Stimulated activated naive CD8-positive, alpha-beta T cell treated with anti-CD3 and anti-CD28 coated beads, Interleukin-15, Interleukin-2, amounts not matched to agents 100 U/mL and 50 U/mL, for 24 hours (primary cell): Measurements from ENCODE around the gene RELN.

Source experiments
- ATAC-seq: fragments of 150-1000 bp; cut with Tn5 transposase; one replicate; pipeline ENCODE4 v1.10.0; 2021
- DNase-seq: peaks from one replicate; pipeline ENCODE4 v3.0.0; 2021

RELN gene

GRCh38 chr7:103480771-103481170 is 508.7 kb downstream of the RELN start:
- DNase-seq (no peak), ATAC-seq (no peak)

GRCh38 chr7:103474956-103475355 is 514.5 kb downstream of the RELN start:
- no peak for DNase-seq
- ATAC-seq, result no peak

GRCh38 chr7:103469095-103469948 is 520.1 kb downstream of the RELN start:
- DNase-seq (no peak), ATAC-seq (no peak)

- ATAC-seq (no peak), DNase-seq (no peak)
These were observed 522.6 kb downstream of the RELN start for GRCh38 chr7:103466814-103467213.

GRCh38 chr7:103462358-103462757 is 527.1 kb downstream of the RELN start:
- ATAC-seq (no peak), DNase-seq (no peak)

GRCh38 chr7:103447073-103447960 is 542.1 kb downstream of the RELN start:
- peak; percentile 46 for DNase-seq
- ATAC-seq, result peak; percentile 73

- ATAC-seq, result peak; percentile 70
These were observed 543.4 kb downstream of the RELN start, which contains the start of gene SLC26A5 for GRCh38 chr7:103446049-103446520. TSS of gene SLC26A5 (minus strand) at chr7:103446207. CDS start at chr7:103421514, 24,693 bp downstream.

GRCh38 chr7:103445228-103446048 is 544.0 kb downstream of the RELN start:
- DNase-seq (peak; percentile 5), ATAC-seq (no peak)

More at GRCh38 chr7:103446049-103446520, 543.4 kb downstream of the RELN start, which contains the start of gene SLC26A5:
- DNase-seq, result peak; percentile 13

GRCh38 chr7:103439661-103440060 is 549.8 kb downstream of the RELN start:
- ATAC-seq, result no peak
- DNase-seq, result no peak

- DNase-seq, result no peak
- no peak for ATAC-seq
These were observed 551.8 kb downstream of the RELN start for GRCh38 chr7:103437623-103438022.

- ATAC-seq, result no peak
These were observed 556.7 kb downstream of the RELN start for GRCh38 chr7:103432712-103433111.

GRCh38 chr7:103425177-103425576 is 564.3 kb downstream of the RELN start:
- no peak for DNase-seq
- ATAC-seq, result no peak

More at GRCh38 chr7:103432712-103433111, 556.7 kb downstream of the RELN start:
- no peak for DNase-seq

GRCh38 chr7:103423467-103424179 is 565.8 kb downstream of the RELN start:
- ATAC-seq (no peak), DNase-seq (no peak)
